NCI-H460 (cell line): ENCODE measurements around the gene AGPAT3. TPM values are rescaled to one million over a fixed set of nuclear protein-coding genes. Genes with fewer than 3 reads are reported as not detected.

Source experiments
- DNase-seq: peaks from one replicate; pipeline ENCODE4 v3.0.0-alpha.2; 2016; ENCODE audit warnings: low read depth; ENCODE audit errors: extremely low read depth
- total RNA-seq: library from RNA; depleted of rRNA; stranded (reverse); fragments of >200 nt; shearing (Covaris generic); gene quantifications from 2 replicates; pipeline ENCODE4 v1.2.3, GENCODE V29; 2014

Gene AGPAT3
- total RNA-seq, 1 experiment from 2014 or later, result 27.5 TPM

- DNase-seq, result no peak
Measured at GRCh38 chr21:43905726-43906455, 40.9 kb downstream of the AGPAT3 start.

- DNase-seq, result no peak
Measured at GRCh38 chr21:43906585-43907370, 41.8 kb downstream of the AGPAT3 start.

GRCh38 chr21:43907751-43908150 is 42.7 kb downstream of the AGPAT3 start:
- DNase-seq, result no peak

GRCh38 chr21:43908167-43908566 is 43.1 kb downstream of the AGPAT3 start:
- DNase-seq, result no peak

GRCh38 chr21:43909741-43910400 is 44.8 kb downstream of the AGPAT3 start:
- DNase-seq, result no peak

- no peak for DNase-seq
Measured at GRCh38 chr21:43910460-43910859, 45.4 kb downstream of the AGPAT3 start.

- no peak for DNase-seq
Measured at GRCh38 chr21:43911015-43911934, 46.3 kb downstream of the AGPAT3 start.

- no peak for DNase-seq
Measured at GRCh38 chr21:43911935-43912487, 47.0 kb downstream of the AGPAT3 start.

GRCh38 chr21:43912500-43912899 is 47.5 kb downstream of the AGPAT3 start:
- DNase-seq, result no peak

GRCh38 chr21:43912910-43913309 is 47.9 kb downstream of the AGPAT3 start:
- DNase-seq, result no peak

- DNase-seq, result no peak
Measured at GRCh38 chr21:43913928-43914327, 48.9 kb downstream of the AGPAT3 start.

- no peak for DNase-seq
Measured at GRCh38 chr21:43916076-43916475, 51.1 kb downstream of the AGPAT3 start.

GRCh38 chr21:43916691-43917514 is 51.9 kb downstream of the AGPAT3 start:
- DNase-seq, result no peak

GRCh38 chr21:43917515-43918384 is 52.7 kb downstream of the AGPAT3 start:
- DNase-seq, result no peak

- no peak for DNase-seq
Measured at GRCh38 chr21:43918385-43918947, 53.4 kb downstream of the AGPAT3 start.

- no peak for DNase-seq
Measured at GRCh38 chr21:43919283-43919682, 54.3 kb downstream of the AGPAT3 start.

GRCh38 chr21:43919871-43920801 is 55.1 kb downstream of the AGPAT3 start:
- no peak for DNase-seq
